H9 (cell line): ENCODE measurements around the gene STPG3. TPM values are rescaled to one million over a fixed set of nuclear protein-coding genes. Genes with fewer than 3 reads are reported as not detected.

Experiments
- DNase-seq: peaks from one replicate; pipeline ENCODE4 v3.0.0-alpha.2; 2017
- H2AFZ ChIP-seq: one replicate; pipeline ENCODE4 v1.6.1; 2013; ENCODE audit warnings: mild to moderate bottlenecking, low read length, control low read depth, moderate library complexity
- H2AK5ac ChIP-seq: 2 replicates; pipeline ENCODE4 v1.6.1; 2013; ENCODE audit warnings: low read length, control low read depth, mixed read lengths; ENCODE audit not compliant: insufficient read length
- H2BK120ac ChIP-seq: one replicate; pipeline ENCODE4 v1.6.1; 2013; ENCODE audit warnings: low read depth, mild to moderate bottlenecking, low read length, control low read depth, inconsistent platforms; ENCODE audit not compliant: poor library complexity, severe bottlenecking
- H2BK12ac ChIP-seq: 2 replicates; pipeline ENCODE4 v1.6.1; 2013; ENCODE audit warnings: low read length, control low read depth, mixed read lengths, low read depth; ENCODE audit not compliant: insufficient read length
- H2BK15ac ChIP-seq: 2 replicates; pipeline ENCODE4 v1.6.1; 2013; ENCODE audit warnings: low read depth, low read length, control low read depth
- H2BK20ac ChIP-seq: one replicate; pipeline ENCODE4 v1.6.1; 2013; ENCODE audit warnings: low read depth, mild to moderate bottlenecking, low read length, control low read depth, inconsistent platforms; ENCODE audit not compliant: poor library complexity, severe bottlenecking
- H2BK5ac ChIP-seq: 2 replicates; pipeline ENCODE4 v1.6.1; 2013; ENCODE audit warnings: low read length, control low read depth, mixed read lengths; ENCODE audit not compliant: insufficient read length
- H3K14ac ChIP-seq: 2 replicates; pipeline ENCODE4 v1.6.1; 2013; ENCODE audit warnings: low read length, control low read depth; ENCODE audit not compliant: insufficient read depth
- H3K18ac ChIP-seq: 2 replicates; pipeline ENCODE4 v1.6.1; 2013; ENCODE audit warnings: low read depth, mild to moderate bottlenecking, mixed read lengths, low read length, control low read depth; ENCODE audit not compliant: insufficient read length
- H3K23ac ChIP-seq: 2 replicates; pipeline ENCODE4 v1.6.1; 2013; ENCODE audit warnings: low read length, control low read depth, mixed read lengths, low read depth; ENCODE audit not compliant: insufficient read length
- H3K23me2 ChIP-seq: 2 replicates; pipeline ENCODE4 v1.6.1; 2013; ENCODE audit warnings: low read depth, mild to moderate bottlenecking, mixed read lengths, low read length, control low read depth; ENCODE audit not compliant: insufficient read length, poor library complexity, severe bottlenecking
- H3K27ac ChIP-seq: 2 replicates; pipeline ENCODE4 v1.5.1; 2013; ENCODE audit warnings: low read length, control low read depth, mixed read lengths, low read depth; ENCODE audit not compliant: insufficient read length
- H3K27me3 ChIP-seq: 2 replicates; pipeline ENCODE4 v1.6.1; 2013; ENCODE audit warnings: low read length, control low read depth, inconsistent platforms; ENCODE audit not compliant: insufficient read depth
- H3K4ac ChIP-seq: 2 replicates; pipeline ENCODE4 v1.6.1; 2013; ENCODE audit warnings: low read depth, mild to moderate bottlenecking, control low read depth, inconsistent platforms, low read length, moderate library complexity
- H3K4me1 ChIP-seq: 2 replicates; pipeline ENCODE4 v1.6.1; 2013; ENCODE audit warnings: low read length, control low read depth, inconsistent platforms; ENCODE audit not compliant: insufficient read depth
- H3K4me2 ChIP-seq: 2 replicates; pipeline ENCODE4 v1.6.1; 2013; ENCODE audit warnings: low read length, control low read depth, mixed read lengths; ENCODE audit not compliant: insufficient read length, insufficient read depth
- H3K56ac ChIP-seq: 2 replicates; pipeline ENCODE4 v1.6.1; 2013; ENCODE audit warnings: low read depth, mild to moderate bottlenecking, mixed read lengths, low read length, control low read depth; ENCODE audit not compliant: insufficient read length
- H3K79me1 ChIP-seq: 2 replicates; pipeline ENCODE4 v1.6.1; 2013; ENCODE audit warnings: low read depth, mild to moderate bottlenecking, moderate library complexity, low read length, control low read depth, inconsistent platforms; ENCODE audit not compliant: insufficient read depth, poor library complexity, severe bottlenecking
- H3K79me2 ChIP-seq: 2 replicates; pipeline ENCODE4 v1.6.1; 2013; ENCODE audit warnings: low read length, control low read depth, inconsistent platforms; ENCODE audit not compliant: insufficient read depth
- H3K9ac ChIP-seq: 2 replicates; pipeline ENCODE4 v1.6.1; 2013; ENCODE audit warnings: low read length, control low read depth, mixed read lengths; ENCODE audit not compliant: insufficient read length; ENCODE audit errors: extremely low read depth
- H3K9me3 ChIP-seq: one replicate; pipeline ENCODE4 v1.6.1; 2013; ENCODE audit warnings: low read depth, low read length, inconsistent platforms; ENCODE audit not compliant: control insufficient read depth
- H3T11ph ChIP-seq: one replicate; pipeline ENCODE4 v1.6.1; 2013; ENCODE audit warnings: mild to moderate bottlenecking, low read length, control low read depth, inconsistent platforms
- H4K20me1 ChIP-seq: one replicate; pipeline ENCODE4 v1.6.1; 2013; ENCODE audit not compliant: control insufficient read depth, insufficient read length, insufficient read depth
- H4K5ac ChIP-seq: 2 replicates; pipeline ENCODE4 v1.6.1; 2013; ENCODE audit warnings: low read depth, mild to moderate bottlenecking, mixed read lengths, low read length, control low read depth; ENCODE audit not compliant: insufficient read length
- H4K8ac ChIP-seq: replicated peaks from 2 replicates; pipeline ENCODE4 v1.6.1; 2013; ENCODE audit warnings: low read length, control low read depth, mixed read lengths, low read depth; ENCODE audit not compliant: insufficient read length
- H4K91ac ChIP-seq: 2 replicates; pipeline ENCODE4 v1.6.1; 2013; ENCODE audit warnings: low read depth, mild to moderate bottlenecking, moderate library complexity, mixed read lengths, low read length, control low read depth; ENCODE audit not compliant: insufficient read length
- H3K27ac Mint-ChIP-seq, 3 experiments: 2 replicates in 2 of 3; 3 replicates in 1 of 3; pipeline ENCODE4 v1.8.0; 2020 to 2021; ENCODE audit warnings: mixed read lengths in 3 of 3, mild to moderate bottlenecking in 1 of 3, moderate library complexity in 1 of 3
- H3K27me3 Mint-ChIP-seq: 2 replicates; pipeline ENCODE4 v1.8.0; 2021; ENCODE audit warnings: low read depth, mild to moderate bottlenecking, moderate library complexity, mixed read lengths
- H3K36me3 Mint-ChIP-seq, 3 experiments: 2 replicates in 2 of 3; 3 replicates in 1 of 3; pipeline ENCODE4 v1.8.0; 2020 to 2021; ENCODE audit warnings: low read depth in 3 of 3, mixed read lengths in 3 of 3; ENCODE audit not compliant: insufficient read depth in 1 of 3
- H3K4me1 Mint-ChIP-seq, 2 experiments: 2 replicates each; pipeline ENCODE4 v1.8.0; 2020; ENCODE audit warnings: mixed read lengths in 2 of 2
- H3K4me3 Mint-ChIP-seq, 2 experiments: 2 replicates in 1 of 2; 3 replicates in 1 of 2; pipeline ENCODE4 v1.8.0; 2020 to 2021; ENCODE audit warnings: mild to moderate bottlenecking in 2 of 2, mixed read lengths in 2 of 2, moderate library complexity in 1 of 2
- H3K9me3 Mint-ChIP-seq, 2 experiments: 2 replicates in 1 of 2; 3 replicates in 1 of 2; pipeline ENCODE4 v1.8.0; 2020; ENCODE audit warnings: mild to moderate bottlenecking in 2 of 2, mixed read lengths in 2 of 2, moderate library complexity in 1 of 2
- CTCF ChIP-seq: fragments of 200-600 bp; sonication (generic); conservative IDR thresholded peaks from 3 replicates; pipeline ENCODE4 v1.8.0; 2021; ENCODE audit warnings: antibody characterized with exemption, mild to moderate bottlenecking
- WGBS: extraction: QIAGEN DNeasy Blood & Tissue Kit; methylation state at CpG from one replicate; pipeline ENCODE4 v1.1.7; 2013; ENCODE audit warnings: missing lambda C conversion rate, low lambda C conversion rate, mixed read lengths; ENCODE audit not compliant: insufficient read length; ENCODE audit errors: extremely low coverage; 5-methylcytosine and 5-hydroxymethylcytosine counted together
- total RNA-seq: library from RNA; stranded (reverse); gene quantifications from 2 replicates; pipeline ENCODE4 v1.2.1, GENCODE V29; 2021

The STPG3 gene
- total RNA-seq, 1 experiment from 2014 or later = not detected

GRCh38 chr9:137294091-137294680, 43.1 kb downstream of the STPG3 start:
- H3K14ac ChIP-seq = no peak overlapping the region
- TF ChIP-seq CTCF = no peak
- no peaks in the 10 kb centered on the region for H3K79me2 ChIP-seq
- H3K4me1 ChIP-seq = peaks cover 3% of the 10 kb centered on the region; the same call in 1 of the 2 replicates
- H2AFZ ChIP-seq = no peak overlapping the region
- H3K18ac ChIP-seq = no peak overlapping the region
- H3K56ac ChIP-seq = no peak overlapping the region
- no peaks in the 10 kb centered on the region for H3K79me1 ChIP-seq
- H3K4me2 ChIP-seq = no peak overlapping the region
- H2BK12ac ChIP-seq = no peak overlapping the region
- H4K20me1 ChIP-seq = no peaks in the 10 kb centered on the region
- Mint-ChIP-seq H3K27ac (peak overlapping the region in 1 of 3 experiments; percentile 84; a peak in 1 of 7 replicates), H3K36me3 (peaks cover 0 to 4% (median 3%) of the 10 kb centered on the region in 3 experiments; a peak in 3 of 7 replicates), H3K4me1 (peaks cover 24 to 33% of the 10 kb centered on the region in 2 experiments), H3K27me3 (peaks cover 42% of the 10 kb centered on the region), H3K4me3 (peak overlapping the region; percentile 37 to 69; a peak in 4 of 5 replicates), H3K9me3 (peaks cover 3 to 7% of the 10 kb centered on the region in 2 experiments)
- no peak overlapping the region for H4K91ac ChIP-seq
- no CpG with 5 or more reads among the region's 11 CpGs for whole genome bisulfite sequencing
- no peaks in the 10 kb centered on the region for H3K9me3 ChIP-seq
- no peak overlapping the region for H2BK20ac ChIP-seq
- H3K27ac ChIP-seq = no peak overlapping the region
- H3K23ac ChIP-seq = no peak overlapping the region
- H2BK5ac ChIP-seq = no peak overlapping the region
- H3K27me3 ChIP-seq = peaks cover 5% of the 10 kb centered on the region; the same call in 1 of the 2 replicates
- no peak overlapping the region for H3K4ac ChIP-seq
- H3T11ph ChIP-seq = no peak overlapping the region
- H4K5ac ChIP-seq = no peak overlapping the region
- H2BK15ac ChIP-seq = no peak overlapping the region
- H3K9ac ChIP-seq = no peak overlapping the region
- no peak overlapping the region for H2BK120ac ChIP-seq
- H4K8ac ChIP-seq = no peak overlapping the region
- no peak overlapping the region for H2AK5ac ChIP-seq
- DNase-seq = peak; percentile 70
- peaks cover 3% of the 10 kb centered on the region for H3K23me2 ChIP-seq
